H1 (cell line): ENCODE measurements around the gene RNF5. TPM values are rescaled to one million over a fixed set of nuclear protein-coding genes. Genes with fewer than 3 reads are reported as not detected.

Experiments used
- CTCF ChIA-PET: fragments of 300-600 bp; sonication (Branson Sonifier 250); formaldehyde crosslinking; loops from one replicate; lab custom pipeline; 2021; ENCODE audit not compliant: partially characterized antibody; lab: Charles Lee
- POLR2A ChIA-PET: fragments of 300-600 bp; sonication (Branson Sonifier 250); formaldehyde crosslinking; loops from one replicate; lab custom pipeline; 2021; ENCODE audit warnings: inconsistent platforms; ENCODE audit not compliant: partially characterized antibody; lab: Charles Lee
- DNase-seq, 2 experiments: peaks; one replicate each; pipeline versions ENCODE4 v3.0.0 to v3.0.0-alpha.2; 2010 to 2022; ENCODE audit warnings: low spot score in 2 of 2, low read depth in 1 of 2, mixed read lengths in 1 of 2
- FAIRE-seq: peaks from 2 replicates; lab custom pipeline; 2011; peaks lifted over from hg19 to GRCh38; lab: Jason Lieb, UNC
- H2AFZ ChIP-seq: 2 replicates; pipeline ENCODE4 v1.8.1; 2012; ENCODE audit warnings: low read length, inconsistent platforms
- H2AK5ac ChIP-seq: 2 replicates; pipeline ENCODE4 v1.6.1; 2013; ENCODE audit warnings: low read depth, low read length
- H2BK120ac ChIP-seq: replicated peaks from 2 replicates; pipeline ENCODE3; 2013; ENCODE audit warnings: low read depth, low read length, inconsistent platforms
- H2BK12ac ChIP-seq: 2 replicates; pipeline ENCODE4 v1.6.1; 2013; ENCODE audit warnings: low read depth, low read length
- H2BK15ac ChIP-seq: 2 replicates; pipeline ENCODE4 v1.6.1; 2013; ENCODE audit warnings: low read length
- H2BK20ac ChIP-seq: 2 replicates; pipeline ENCODE4 v1.6.1; 2013; ENCODE audit warnings: low read length
- H2BK5ac ChIP-seq: 2 replicates; pipeline ENCODE4 v1.6.1; 2013; ENCODE audit warnings: low read depth, low read length
- H3K14ac ChIP-seq: 2 replicates; pipeline ENCODE4 v1.6.1; 2013; ENCODE audit warnings: inconsistent platforms; ENCODE audit not compliant: insufficient read length
- H3K18ac ChIP-seq: 2 replicates; pipeline ENCODE4 v1.6.1; 2013; ENCODE audit warnings: low read length; ENCODE audit errors: extremely low read depth
- H3K23ac ChIP-seq: 2 replicates; pipeline ENCODE4 v1.6.1; 2013; ENCODE audit warnings: inconsistent platforms; ENCODE audit not compliant: insufficient read length
- H3K23me2 ChIP-seq: 2 replicates; pipeline ENCODE4 v1.6.1; 2013; ENCODE audit warnings: low read depth, low read length
- H3K27ac ChIP-seq: 2 replicates; pipeline ENCODE4 v1.6.1; 2011; ENCODE audit warnings: low read depth, low read length, inconsistent platforms
- H3K27me3 ChIP-seq, 4 experiments: replicated peaks in 1 of 4; 1 replicate in 1 of 4; 2 replicates in 3 of 4; pipeline versions ENCODE4 v1.6.1 to v1.8.1; 2011 to 2013; ENCODE audit warnings: low read length in 3 of 4, mild to moderate bottlenecking in 3 of 4, inconsistent platforms in 2 of 4, mixed read lengths in 2 of 4, moderate library complexity in 1 of 4; ENCODE audit not compliant: control insufficient read depth in 3 of 4, insufficient read depth in 3 of 4; ENCODE audit errors: extremely low read depth in 1 of 4
- H3K36me3 ChIP-seq, 4 experiments: 2 replicates each; pipeline versions ENCODE4 v1.6.1 to v1.8.1; 2011 to 2013; ENCODE audit warnings: mild to moderate bottlenecking in 4 of 4, low read length in 3 of 4, moderate library complexity in 2 of 4, control low read depth in 1 of 4, inconsistent platforms in 1 of 4; ENCODE audit not compliant: insufficient read depth in 4 of 4, control insufficient read depth in 2 of 4
- H3K4ac ChIP-seq: replicated peaks from 2 replicates; pipeline ENCODE3; 2013; ENCODE audit warnings: low read length, low read depth, mixed read lengths, inconsistent platforms; ENCODE audit not compliant: insufficient read length
- H3K4me1 ChIP-seq, 4 experiments: replicated peaks in 1 of 4; 1 replicate in 1 of 4; 2 replicates in 3 of 4; pipeline versions ENCODE4 v1.6.1 to v1.8.1; 2011 to 2013; ENCODE audit warnings: low read length in 3 of 4, inconsistent platforms in 2 of 4, mixed read lengths in 1 of 4; ENCODE audit not compliant: insufficient read depth in 4 of 4, control insufficient read depth in 3 of 4
- H3K4me2 ChIP-seq, 2 experiments: 2 replicates each; pipeline versions ENCODE4 v1.6.1 to v1.8.1; 2011 to 2013; ENCODE audit warnings: low read depth in 2 of 2, low read length in 2 of 2, control low read depth in 1 of 2, inconsistent platforms in 1 of 2, mild to moderate bottlenecking in 1 of 2; ENCODE audit not compliant: insufficient read depth in 1 of 2
- H3K4me3 ChIP-seq, 4 experiments: fragments of 200-600, 300-600 bp in 1 of 4; sonication (generic), shearing (Covaris generic), sonication (Bioruptor Twin) in 1 of 4; 2 replicates each; pipeline versions ENCODE4 v1.5.1 to v1.8.1; 2011 to 2016; ENCODE audit warnings: low read length in 4 of 4, low read depth in 3 of 4, control low read depth in 2 of 4, inconsistent platforms in 2 of 4, mild to moderate bottlenecking in 2 of 4, mixed read lengths in 1 of 4, moderate library complexity in 1 of 4; ENCODE audit not compliant: insufficient read depth in 2 of 4; ENCODE audit errors: extremely low read depth in 1 of 4
- H3K56ac ChIP-seq: replicated peaks from 2 replicates; pipeline ENCODE3; 2013; ENCODE audit warnings: low read depth, mild to moderate bottlenecking, mixed read lengths, low read length, inconsistent platforms; ENCODE audit not compliant: insufficient read length
- H3K79me1 ChIP-seq: 2 replicates; pipeline ENCODE4 v1.6.1; 2013; ENCODE audit warnings: low read depth, low read length, control low read depth
- H3K79me2 ChIP-seq, 2 experiments: 2 replicates each; pipeline versions ENCODE4 v1.6.1 to v1.8.1; 2012 to 2013; ENCODE audit warnings: low read length in 2 of 2, mild to moderate bottlenecking in 2 of 2, inconsistent platforms in 1 of 2; ENCODE audit not compliant: insufficient read depth in 2 of 2, control insufficient read depth in 1 of 2
- H3K9ac ChIP-seq, 4 experiments: replicated peaks in 1 of 4; 1 replicate in 1 of 4; 2 replicates in 3 of 4; pipeline versions ENCODE4 v1.6.1 to v1.8.1; 2011 to 2013; ENCODE audit warnings: low read depth in 3 of 4, low read length in 3 of 4, control low read depth in 2 of 4, mild to moderate bottlenecking in 2 of 4, moderate library complexity in 2 of 4, inconsistent platforms in 1 of 4; ENCODE audit errors: extremely low read depth in 1 of 4
- H3K9me3 ChIP-seq, 2 experiments: 2 replicates each; pipeline versions ENCODE4 v1.6.1 to v1.8.1; 2012 to 2013; ENCODE audit warnings: mild to moderate bottlenecking in 2 of 2, moderate library complexity in 2 of 2, control low read depth in 1 of 2, inconsistent platforms in 1 of 2, low read depth in 1 of 2, low read length in 1 of 2, mixed read lengths in 1 of 2; ENCODE audit not compliant: insufficient read depth in 2 of 2
- H4K20me1 ChIP-seq, 2 experiments: replicated peaks in 1 of 2; 2 replicates each; pipeline versions ENCODE3 to v1.8.1; 2011 to 2013; ENCODE audit warnings: inconsistent platforms in 2 of 2, low read length in 2 of 2, mild to moderate bottlenecking in 1 of 2; ENCODE audit not compliant: insufficient read depth in 2 of 2, control insufficient read depth in 1 of 2
- H4K5ac ChIP-seq: 2 replicates; pipeline ENCODE4 v1.6.1; 2013; ENCODE audit warnings: low read length, low read depth, mixed read lengths, inconsistent platforms; ENCODE audit not compliant: insufficient read length
- H4K8ac ChIP-seq: 2 replicates; pipeline ENCODE4 v1.8.0; 2013; ENCODE audit warnings: mild to moderate bottlenecking, moderate library complexity, low read length, inconsistent platforms; ENCODE audit not compliant: insufficient read depth; ENCODE audit errors: extremely low read depth
- H4K91ac ChIP-seq: replicated peaks from 2 replicates; pipeline ENCODE3; 2013; ENCODE audit warnings: low read length, mixed read lengths, inconsistent platforms; ENCODE audit not compliant: insufficient read length
- BACH1 ChIP-seq: IDR thresholded peaks from 2 replicates; pipeline ENCODE4 v1.6.1; 2012; ENCODE audit warnings: low read length, improper control_type of control experiment
- CTBP2 ChIP-seq: IDR thresholded peaks from 2 replicates; pipeline ENCODE4 v1.7.0; 2011; ENCODE audit warnings: borderline replicate concordance, mild to moderate bottlenecking, moderate library complexity, mixed read lengths, low read length; ENCODE audit not compliant: insufficient read depth, insufficient read length
- FOSL1 ChIP-seq: IDR thresholded peaks from 2 replicates; pipeline ENCODE4 v1.6.1; 2011; ENCODE audit warnings: mild to moderate bottlenecking, low read depth, low read length, moderate library complexity; ENCODE audit not compliant: insufficient read depth
- GABPA ChIP-seq: IDR thresholded peaks from 2 replicates; pipeline ENCODE4 v1.6.1; 2011; ENCODE audit warnings: mild to moderate bottlenecking, low read length, moderate library complexity, borderline replicate concordance; ENCODE audit not compliant: insufficient read depth
- KDM5A ChIP-seq: fragments of 200-600 bp; IDR thresholded peaks from 2 replicates; pipeline ENCODE4 v1.7.1; 2012; ENCODE audit warnings: mild to moderate bottlenecking, low read length, inconsistent platforms, mixed read lengths
- MAFK ChIP-seq: IDR thresholded peaks from 2 replicates; pipeline ENCODE4 v1.6.1; 2012; ENCODE audit warnings: low read depth, mild to moderate bottlenecking, improper control_type of control experiment, low read length
- PHF8 ChIP-seq: fragments of 200-600 bp; sonication (generic); conservative IDR thresholded peaks from 2 replicates; pipeline ENCODE4 v1.7.1; 2012; ENCODE audit warnings: low read depth, mild to moderate bottlenecking, inconsistent platforms, low read length, moderate library complexity
- TBP ChIP-seq: IDR thresholded peaks from 2 replicates; pipeline ENCODE4 v1.6.1; 2011; ENCODE audit warnings: low read depth, low read length, improper control_type of control experiment
- WGBS, 2 experiments: shearing (Covaris generic) in 1 of 2; methylation state at CpG; one replicate each; pipeline versions ENCODE4 v1.1.6 to v1.1.7; 2013 to 2015; ENCODE audit warnings: low lambda C conversion rate in 2 of 2, mixed read lengths in 2 of 2, inconsistent platforms in 1 of 2, low coverage in 1 of 2, missing lambda C conversion rate in 1 of 2; ENCODE audit not compliant: insufficient replicate concordance in 2 of 2, insufficient coverage in 1 of 2, insufficient read length in 1 of 2; ENCODE audit errors: extremely low coverage in 1 of 2, missing lambda C conversion rate in 1 of 2; 5-methylcytosine and 5-hydroxymethylcytosine counted together
- polyA plus RNA-seq, 7 experiments: library from polyadenylated mRNA; depleted of rRNA in 3 of 7; stranded (reverse) in 5 of 7; unstranded in 2 of 7; fragments of >200 nt in 5 of 7; fragments of 200-250 nt in 2 of 7; gene quantifications; 1 replicate in 5 of 7; 2 replicates in 1 of 7; 4 replicates in 1 of 7; pipeline versions ENCODE4 v1.2.1 to v1.2.3, GENCODE V29; 2011 to 2013; ENCODE audit warnings: missing spikeins in 2 of 7, mixed read lengths in 2 of 7
- total RNA-seq: library from RNA; stranded (reverse); fragmentation: NEBNext Ultra II Directional; extraction: Animal tissue kit (Norgen Biotek cat#: 25700); gene quantifications from 2 replicates; pipeline ENCODE4 v1.2.1, GENCODE V29; 2021

RNF5 gene
- total and polyA plus RNA-seq, 2 of the 8 experiments (the other 6 are each of a cell fraction or from before 2014, with no cell fraction given) = 90.0 to 158 TPM

- H2AFZ ChIP-seq = no peak overlapping the region
- DNase-seq = no peak
- no peak overlapping the region for H3K14ac ChIP-seq
These were observed 7.0 kb upstream of the RNF5 start for GRCh38 chr6:32171234-32171633.

More at GRCh38 chr6:32171234-32171633, 7.0 kb upstream of the RNF5 start:
- peaks cover 13 to 38% of the 10 kb centered on the region in 2 experiments for H3K79me2 ChIP-seq
- H3K4me2 ChIP-seq = no peak overlapping the region
- H2BK15ac ChIP-seq = no peak overlapping the region
- no peak overlapping the region for H2BK5ac ChIP-seq
- no peak overlapping the region for H2BK12ac ChIP-seq
- no peak overlapping the region for H3K4me3 ChIP-seq
- H4K91ac ChIP-seq = no peak overlapping the region
- no peaks in the 10 kb centered on the region for H3K27me3 ChIP-seq
- ChIA-PET POLR2A (interaction anchor here (0.6 to 2.3 kb wide), 8 partner anchors 11 to 613 kb away, joined by 3 to 9 read pairs (median 3); partner anchors contain the start of genes LSM2, PBX2 and PRRT1), CTCF (interaction anchor here (0.8 to 2.4 kb wide), 6 partner anchors 17 to 244 kb away, joined by 3 to 7 read pairs (median 4); partner anchors contain the start of gene FKBPL)
- H3K23me2 ChIP-seq = peaks cover 6% of the 10 kb centered on the region
- H3K27ac ChIP-seq = no peak overlapping the region
- no peak overlapping the region for H2BK120ac ChIP-seq
- peaks cover 4% of the 10 kb centered on the region; the same call in 1 of the 2 replicates for H3K79me1 ChIP-seq
- H3K4ac ChIP-seq = no peak overlapping the region
- no peak overlapping the region for H4K5ac ChIP-seq
- no peak for TF ChIP-seq CTBP2
- no peak for TF ChIP-seq PHF8
- no peak for TF ChIP-seq BACH1
- TF ChIP-seq FOSL1 = no peak
- no peak for TF ChIP-seq GABPA
- no peak for TF ChIP-seq TBP
- TF ChIP-seq MAFK = no peak
- no peak for TF ChIP-seq KDM5A
- no peak overlapping the region for H3K23ac ChIP-seq
- no peak overlapping the region for H3K56ac ChIP-seq
- H3K18ac ChIP-seq = no peak overlapping the region
- H4K8ac ChIP-seq = no peak overlapping the region
- H2BK20ac ChIP-seq = no peak overlapping the region
- WGBS, 2 experiments = 95% methylated on average over 6 of the region's 6 CpGs; no CpG with 5 or more reads in 1 of the 2 experiments
- peaks cover 4 to 41% (median 28%) of the 10 kb centered on the region in 4 experiments for H3K36me3 ChIP-seq
- H2AK5ac ChIP-seq = no peak overlapping the region
- peaks cover 4 to 18% (median 9%) of the 10 kb centered on the region in 4 experiments; a peak in 6 of 7 replicates for H3K4me1 ChIP-seq
- peaks cover 8 to 11% of the 10 kb centered on the region in 2 experiments for H4K20me1 ChIP-seq
- H3K9me3 ChIP-seq = no peaks in the 10 kb centered on the region
- FAIRE-seq = no peak
- H3K9ac ChIP-seq = no peak overlapping the region
